SK-N-SH (cell line): ENCODE data around the gene HP1BP3. TPM values are rescaled to one million over a fixed set of nuclear protein-coding genes. Genes with fewer than 3 reads are reported as not detected.

Source experiments
- CTCF ChIA-PET: fragments of 300-600, 350-600 bp; formaldehyde crosslinking; extraction: SDS; loops from one replicate; lab custom pipeline; 2021; lab: Yijun Ruan, JAX
- POLR2A ChIA-PET: fragments of 350-600 bp; sonication (Branson Sonifier 250); formaldehyde crosslinking; extraction: SDS; loops from one replicate; lab custom pipeline; 2020; ENCODE audit warnings: antibody characterized with exemption, inconsistent platforms; lab: Yijun Ruan, JAX
- DNase-seq: peaks from one replicate; pipeline ENCODE4 v3.0.0; 2012
- H2AFZ ChIP-seq: fragments of 200-600 bp; sonication (generic); 2 replicates; pipeline ENCODE4 v1.8.1; 2016; ENCODE audit warnings: antibody characterized with exemption, mild to moderate bottlenecking, low read depth
- H3F3A ChIP-seq: fragments of 200-600 bp; sonication (generic); replicated peaks from 2 replicates; pipeline ENCODE3; 2016; ENCODE audit warnings: antibody characterized with exemption, mild to moderate bottlenecking; ENCODE audit not compliant: insufficient read depth
- H3K27ac ChIP-seq, 2 experiments: fragments of 200-500 bp in 1 of 2; fragments of 200-600 bp in 1 of 2; sonication (Bioruptor generic) in 1 of 2; sonication (generic), shearing (Covaris generic) in 1 of 2; 2 replicates each; pipeline versions ENCODE4 v1.5.1 to v1.6.1; 2014 to 2016; ENCODE audit warnings: low read depth in 2 of 2, inconsistent platforms in 1 of 2, low read length in 1 of 2, mild to moderate bottlenecking in 1 of 2, mixed read lengths in 1 of 2
- H3K27me3 ChIP-seq: fragments of 200-600 bp; sonication (generic), shearing (Covaris generic); 2 replicates; pipeline ENCODE4 v1.6.1; 2016; ENCODE audit warnings: mixed run types; ENCODE audit not compliant: insufficient read depth
- H3K36me3 ChIP-seq, 2 experiments: fragments of 200-500 bp in 1 of 2; fragments of 200-600 bp in 1 of 2; sonication (Bioruptor generic) in 1 of 2; sonication (generic) in 1 of 2; replicated peaks in 1 of 2; 2 replicates each; pipeline versions ENCODE3 to v1.5.1; 2014 to 2016; ENCODE audit warnings: low read length in 1 of 2, mild to moderate bottlenecking in 1 of 2; ENCODE audit not compliant: insufficient read depth in 2 of 2, control insufficient read depth in 1 of 2
- H3K4me1 ChIP-seq, 2 experiments: fragments of 200-500 bp in 1 of 2; fragments of 200-600 bp in 1 of 2; sonication (Bioruptor generic) in 1 of 2; sonication (generic), shearing (Covaris generic) in 1 of 2; 2 replicates each; pipeline versions ENCODE4 v1.5.1 to v1.6.1; 2014 to 2016; ENCODE audit warnings: low read depth in 1 of 2, low read length in 1 of 2, mixed run types in 1 of 2; ENCODE audit not compliant: insufficient read depth in 2 of 2, control insufficient read depth in 1 of 2
- H3K4me2 ChIP-seq: fragments of 200-600 bp; sonication (generic), shearing (Covaris generic); 2 replicates; pipeline ENCODE4 v1.6.1; 2017; ENCODE audit warnings: mixed run types
- H3K4me3 ChIP-seq, 2 experiments: fragments of 200-500 bp in 1 of 2; fragments of 200-600 bp in 1 of 2; sonication (Bioruptor generic) in 1 of 2; sonication (generic), shearing (Covaris generic) in 1 of 2; 2 replicates each; pipeline versions ENCODE4 v1.5.1 to v1.8.1; 2014 to 2016; ENCODE audit warnings: low read depth in 2 of 2, inconsistent platforms in 1 of 2, low read length in 1 of 2, mild to moderate bottlenecking in 1 of 2, mixed read lengths in 1 of 2, moderate library complexity in 1 of 2
- H3K79me2 ChIP-seq: fragments of 200-600 bp; sonication (generic); 2 replicates; pipeline ENCODE4 v1.8.1; 2017; ENCODE audit warnings: mild to moderate bottlenecking; ENCODE audit not compliant: insufficient read depth
- H3K9ac ChIP-seq: fragments of 200-600 bp; sonication (generic); 2 replicates; pipeline ENCODE4 v1.6.1; 2017; ENCODE audit warnings: mixed run types
- H3K9me2 ChIP-seq: fragments of 200-600 bp; sonication (generic); 2 replicates; pipeline ENCODE4 v1.6.1; 2017; ENCODE audit warnings: mixed run types
- H3K9me3 ChIP-seq: fragments of 200-600 bp; sonication (generic); 2 replicates; pipeline ENCODE4 v1.6.1; 2017; ENCODE audit warnings: mixed run types, mild to moderate bottlenecking, moderate library complexity
- H4K20me1 ChIP-seq: fragments of 200-600 bp; sonication (generic); 2 replicates; pipeline ENCODE4 v1.6.1; 2017; ENCODE audit warnings: mild to moderate bottlenecking, mixed run types; ENCODE audit not compliant: insufficient read depth
- ELF1 ChIP-seq: IDR thresholded peaks from 2 replicates; pipeline ENCODE4 v1.4.0; 2012
- FOXJ3 ChIP-seq: sonication (generic); formaldehyde crosslinking; IDR thresholded peaks from 2 replicates; pipeline ENCODE4 v1.5.1; 2020; ENCODE audit warnings: mild to moderate bottlenecking, missing genetic modification reagents
- GABPA ChIP-seq: IDR thresholded peaks from 2 replicates; pipeline ENCODE4 v1.4.0; 2012; ENCODE audit warnings: low read depth, mild to moderate bottlenecking
- IRF3 ChIP-seq: fragments of 150-350 bp; IDR thresholded peaks from 2 replicates; pipeline ENCODE4 v1.6.1; 2016; ENCODE audit warnings: mild to moderate bottlenecking, low read depth, low read length
- MAX ChIP-seq: IDR thresholded peaks from 2 replicates; pipeline ENCODE4 v1.4.0; 2012; ENCODE audit warnings: low read depth
- NFIC ChIP-seq: IDR thresholded peaks from 2 replicates; pipeline ENCODE4 v1.4.0; 2012; ENCODE audit warnings: borderline replicate concordance
- SMC3 ChIP-seq: IDR thresholded peaks from 2 replicates; pipeline ENCODE4 v1.6.1; 2012; ENCODE audit warnings: low read depth, low read length, improper control_type of control experiment
- TAF1 ChIP-seq: IDR thresholded peaks from 2 replicates; pipeline ENCODE4 v1.6.1; 2012; ENCODE audit warnings: low read depth, mild to moderate bottlenecking, low read length, moderate library complexity, borderline replicate concordance
- TCF12 ChIP-seq: IDR thresholded peaks from 2 replicates; pipeline ENCODE4 v1.4.0; 2012
- YY1 ChIP-seq: IDR thresholded peaks from 2 replicates; pipeline ENCODE4 v1.4.0; 2012; ENCODE audit warnings: low read depth, mild to moderate bottlenecking
- WGBS: methylation state at CpG from one replicate; pipeline ENCODE4 v1.1.6; 2017; ENCODE audit warnings: low lambda C conversion rate; 5-methylcytosine and 5-hydroxymethylcytosine counted together
- polyA plus RNA-seq, 3 experiments: library from polyadenylated mRNA; depleted of rRNA; stranded (reverse); fragments of >200 nt; gene quantifications; 2 replicates each; pipeline ENCODE4 v1.2.3, GENCODE V29; 2012
- TF ChIP-seq, protein P1 (sequence below): fragments of 150-350 bp; IDR thresholded peaks from 2 replicates; pipeline ENCODE4 v1.6.1; 2017; ENCODE audit warnings: antibody characterized with exemption, low read length, low read depth, borderline replicate concordance
- TF ChIP-seq, protein P2 (sequence below): IDR thresholded peaks from 2 replicates; pipeline ENCODE4 v1.6.1; 2012; ENCODE audit warnings: mild to moderate bottlenecking, low read depth, low read length, moderate library complexity

Gene HP1BP3
- polyA plus RNA-seq, 1 of the 3 experiments (the other 2 are of a cell fraction) = 236 TPM

DNA sequence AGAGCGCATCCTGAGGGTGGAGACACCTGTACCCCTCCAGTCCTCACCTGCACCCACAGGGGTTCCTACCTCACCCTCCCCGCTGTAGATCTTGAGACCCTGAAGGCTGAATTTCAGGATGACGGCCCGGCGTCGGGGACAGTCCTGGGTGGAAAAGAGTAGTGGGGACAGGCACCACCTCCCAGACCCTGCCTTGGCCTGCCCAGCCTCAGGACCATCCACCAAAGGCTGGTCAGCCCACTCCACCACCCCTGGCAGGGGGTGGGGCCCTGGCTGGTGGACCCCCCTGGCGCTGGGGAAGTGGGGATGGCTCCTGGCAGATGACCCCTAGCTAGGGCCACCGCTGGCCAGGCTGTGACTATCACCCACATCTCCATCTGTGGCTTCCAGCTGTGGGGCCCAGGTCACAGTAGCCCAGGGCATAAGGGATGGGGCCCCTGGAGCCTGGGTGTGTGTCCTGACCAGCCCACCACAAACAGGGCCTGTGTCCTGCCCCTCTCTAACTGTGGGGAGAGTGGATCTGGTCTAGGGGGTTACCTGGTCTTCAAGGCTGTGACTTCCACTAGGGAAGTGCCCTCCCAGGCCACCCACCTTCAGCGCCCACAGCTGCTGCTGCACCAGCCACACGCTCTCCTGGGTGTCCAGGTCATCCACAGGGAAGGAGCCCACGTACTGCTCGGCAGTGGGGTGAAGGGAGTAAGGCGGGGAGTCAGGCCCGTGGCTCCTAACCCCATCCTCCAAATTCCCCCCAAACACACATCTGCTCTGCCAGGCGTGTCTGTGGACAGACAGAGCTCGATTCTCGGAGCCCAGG lies 60.0 kb downstream of the HP1BP3 start:
- no peak overlapping the region for H3K27ac ChIP-seq
- ChIA-PET POLR2A (no interaction called here), CTCF (interaction anchor here (0.6 to 1.7 kb wide), 3 partner anchors 16 to 30 kb away, joined by 3 to 15 read pairs (median 5); no protein-coding TSS in a partner anchor)
- no peaks in the 10 kb centered on the region for H3K27me3 ChIP-seq
- no peaks in the 10 kb centered on the region for H3K9me3 ChIP-seq
- no peaks in the 10 kb centered on the region for H3K36me3 ChIP-seq
- no peaks in the 10 kb centered on the region for H3K9me2 ChIP-seq
- DNase-seq = peak; percentile 46
- TF ChIP-seq, protein P1, sequence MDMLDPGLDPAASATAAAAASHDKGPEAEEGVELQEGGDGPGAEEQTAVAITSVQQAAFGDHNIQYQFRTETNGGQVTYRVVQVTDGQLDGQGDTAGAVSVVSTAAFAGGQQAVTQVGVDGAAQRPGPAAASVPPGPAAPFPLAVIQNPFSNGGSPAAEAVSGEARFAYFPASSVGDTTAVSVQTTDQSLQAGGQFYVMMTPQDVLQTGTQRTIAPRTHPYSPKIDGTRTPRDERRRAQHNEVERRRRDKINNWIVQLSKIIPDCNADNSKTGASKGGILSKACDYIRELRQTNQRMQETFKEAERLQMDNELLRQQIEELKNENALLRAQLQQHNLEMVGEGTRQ = no peak
- H3K4me3 ChIP-seq = no peak overlapping the region
- no peak overlapping the region for H2AFZ ChIP-seq
- no peaks in the 10 kb centered on the region for H4K20me1 ChIP-seq
- no peak overlapping the region for H3K9ac ChIP-seq
- 95% methylated on average over 14 of the region's 17 CpGs for WGBS
- no peaks in the 10 kb centered on the region for H3F3A ChIP-seq
- H3K4me2 ChIP-seq = no peak overlapping the region
- H3K79me2 ChIP-seq = no peaks in the 10 kb centered on the region; the same call in 1 of the 2 replicates
- peaks cover 0 to 4% of the 10 kb centered on the region in 2 experiments; a peak in 1 of 4 replicates for H3K4me1 ChIP-seq

DNA sequence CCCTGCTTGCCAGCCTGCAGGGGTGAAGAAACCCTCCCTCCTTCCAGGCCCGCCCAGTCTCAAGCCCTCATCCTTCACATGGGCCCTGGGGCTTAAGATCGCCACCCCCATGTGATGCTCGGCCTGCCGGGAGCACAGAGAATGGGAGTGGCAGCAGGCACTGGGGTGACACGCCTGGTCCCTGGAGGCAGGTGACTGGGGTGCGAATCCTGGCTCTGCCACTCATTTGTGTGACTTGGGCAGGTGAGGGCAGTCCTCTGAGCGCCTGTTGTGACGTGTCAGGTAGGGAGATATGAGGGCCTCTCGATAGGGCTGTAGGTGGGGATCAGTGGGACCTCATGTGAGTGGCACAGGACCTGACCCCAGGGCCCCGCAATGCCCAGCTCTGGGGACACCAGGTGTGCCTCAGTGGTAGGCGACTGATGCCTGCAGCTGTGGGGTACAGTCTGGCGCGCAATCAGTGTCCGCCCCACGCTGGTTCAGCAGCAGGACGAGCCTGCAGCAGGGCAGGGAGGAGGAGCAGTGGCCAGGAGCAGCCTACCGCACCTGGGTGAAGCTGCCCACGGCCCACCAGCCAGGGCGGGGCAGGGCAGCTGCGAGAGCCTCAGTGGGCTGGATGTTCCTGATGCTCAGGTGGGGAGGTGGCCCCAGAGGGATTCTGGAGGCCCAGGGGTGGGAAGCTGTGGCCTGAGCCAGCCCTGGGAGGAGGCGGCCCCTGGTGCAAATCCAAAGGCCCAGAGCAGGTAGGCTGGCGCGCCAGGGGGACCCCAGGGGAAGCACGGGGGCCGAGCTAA lies 60.8 kb downstream of the HP1BP3 start:
- CTCF ChIA-PET = interaction anchor here (1.7 kb wide), 2 partner anchors 24 to 29 kb away, joined by 5 to 15 read pairs; no protein-coding TSS in a partner anchor
- H2AFZ ChIP-seq = no peak overlapping the region
- H3K36me3 ChIP-seq = no peaks in the 10 kb centered on the region
- H3K79me2 ChIP-seq = no peaks in the 10 kb centered on the region; the same call in 1 of the 2 replicates
- H3K4me3 ChIP-seq = no peak overlapping the region
- TF ChIP-seq IRF3 (no peak), TAF1 (no peak), GABPA (no peak), TCF12 (no peak), FOXJ3 (CRISPR knock-in tag) (no peak), NFIC (no peak), SMC3 (no peak), ELF1 (no peak), MAX (no peak), YY1 (no peak)
- TF ChIP-seq, protein P2, sequence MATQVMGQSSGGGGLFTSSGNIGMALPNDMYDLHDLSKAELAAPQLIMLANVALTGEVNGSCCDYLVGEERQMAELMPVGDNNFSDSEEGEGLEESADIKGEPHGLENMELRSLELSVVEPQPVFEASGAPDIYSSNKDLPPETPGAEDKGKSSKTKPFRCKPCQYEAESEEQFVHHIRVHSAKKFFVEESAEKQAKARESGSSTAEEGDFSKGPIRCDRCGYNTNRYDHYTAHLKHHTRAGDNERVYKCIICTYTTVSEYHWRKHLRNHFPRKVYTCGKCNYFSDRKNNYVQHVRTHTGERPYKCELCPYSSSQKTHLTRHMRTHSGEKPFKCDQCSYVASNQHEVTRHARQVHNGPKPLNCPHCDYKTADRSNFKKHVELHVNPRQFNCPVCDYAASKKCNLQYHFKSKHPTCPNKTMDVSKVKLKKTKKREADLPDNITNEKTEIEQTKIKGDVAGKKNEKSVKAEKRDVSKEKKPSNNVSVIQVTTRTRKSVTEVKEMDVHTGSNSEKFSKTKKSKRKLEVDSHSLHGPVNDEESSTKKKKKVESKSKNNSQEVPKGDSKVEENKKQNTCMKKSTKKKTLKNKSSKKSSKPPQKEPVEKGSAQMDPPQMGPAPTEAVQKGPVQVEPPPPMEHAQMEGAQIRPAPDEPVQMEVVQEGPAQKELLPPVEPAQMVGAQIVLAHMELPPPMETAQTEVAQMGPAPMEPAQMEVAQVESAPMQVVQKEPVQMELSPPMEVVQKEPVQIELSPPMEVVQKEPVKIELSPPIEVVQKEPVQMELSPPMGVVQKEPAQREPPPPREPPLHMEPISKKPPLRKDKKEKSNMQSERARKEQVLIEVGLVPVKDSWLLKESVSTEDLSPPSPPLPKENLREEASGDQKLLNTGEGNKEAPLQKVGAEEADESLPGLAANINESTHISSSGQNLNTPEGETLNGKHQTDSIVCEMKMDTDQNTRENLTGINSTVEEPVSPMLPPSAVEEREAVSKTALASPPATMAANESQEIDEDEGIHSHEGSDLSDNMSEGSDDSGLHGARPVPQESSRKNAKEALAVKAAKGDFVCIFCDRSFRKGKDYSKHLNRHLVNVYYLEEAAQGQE = no peak
- no peak overlapping the region for H3K4me2 ChIP-seq
- POLR2A ChIA-PET = no interaction called here
- H3K9me3 ChIP-seq = no peaks in the 10 kb centered on the region
- no peaks in the 10 kb centered on the region for H3K27me3 ChIP-seq
- no peaks in the 10 kb centered on the region for H4K20me1 ChIP-seq
- 95% methylated on average over 10 of the region's 25 CpGs for whole genome bisulfite sequencing
- H3K4me1 ChIP-seq = peaks cover 0 to 2% of the 10 kb centered on the region in 2 experiments; a peak in 1 of 4 replicates
- no peak overlapping the region for H3K27ac ChIP-seq
- no peaks in the 10 kb centered on the region for H3K9me2 ChIP-seq
- DNase-seq = peak; percentile 21
- no peaks in the 10 kb centered on the region for H3F3A ChIP-seq
- no peak overlapping the region for H3K9ac ChIP-seq
